Raji (cell line): Measurements from ENCODE around the gene TMEM256.

Experiments
- POLR2A ChIP-seq: IDR thresholded peaks from 2 replicates; pipeline ENCODE4 v1.6.1; 2011; ENCODE audit warnings: low read depth, low read length, control low read depth; ENCODE audit not compliant: insufficient read depth

TMEM256 gene

DNA sequence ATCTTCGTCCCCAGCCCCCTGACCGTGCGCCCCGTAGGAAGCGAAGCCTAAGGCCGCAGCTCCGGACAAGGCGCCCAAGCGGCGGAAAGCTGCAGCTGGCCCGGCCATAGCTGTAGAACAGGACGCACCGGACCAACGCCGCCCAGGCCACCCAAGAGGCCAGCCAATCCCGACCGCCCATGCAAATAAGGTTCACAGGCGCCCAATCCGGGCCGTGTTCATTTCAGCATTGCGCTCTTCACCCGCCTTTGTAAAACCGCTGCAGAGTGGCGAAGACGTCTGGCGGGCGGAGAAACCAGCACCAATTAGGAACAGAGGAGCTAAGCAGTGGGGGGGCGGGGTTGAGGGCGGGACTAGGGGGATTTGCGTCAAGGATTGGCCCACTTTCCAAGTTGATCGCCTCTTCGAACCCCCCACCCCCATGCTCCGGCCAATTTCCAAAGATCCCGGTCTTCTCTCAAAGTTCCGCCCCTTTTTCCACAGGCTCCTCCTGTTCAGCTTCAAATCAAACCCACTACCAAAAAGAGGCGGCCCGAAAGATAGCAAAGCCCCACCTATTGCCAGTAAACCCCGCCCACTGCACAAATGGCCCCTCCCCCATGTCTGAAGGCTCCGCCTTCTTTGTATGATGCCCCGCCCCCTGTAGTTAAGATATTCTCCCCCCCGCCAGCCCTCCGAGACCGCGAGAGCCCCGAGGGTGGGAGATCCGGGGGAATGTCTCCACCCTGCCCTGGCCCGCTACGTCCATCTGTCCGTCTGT, at the start of gene TMEM256:
TSS of gene TMEM256 (minus strand) at position 121 of the 760 bp plus-strand sequence. CDS start at position 108, 13 bp downstream.
- TF ChIP-seq POLR2A = peak; percentile 91

DNA sequence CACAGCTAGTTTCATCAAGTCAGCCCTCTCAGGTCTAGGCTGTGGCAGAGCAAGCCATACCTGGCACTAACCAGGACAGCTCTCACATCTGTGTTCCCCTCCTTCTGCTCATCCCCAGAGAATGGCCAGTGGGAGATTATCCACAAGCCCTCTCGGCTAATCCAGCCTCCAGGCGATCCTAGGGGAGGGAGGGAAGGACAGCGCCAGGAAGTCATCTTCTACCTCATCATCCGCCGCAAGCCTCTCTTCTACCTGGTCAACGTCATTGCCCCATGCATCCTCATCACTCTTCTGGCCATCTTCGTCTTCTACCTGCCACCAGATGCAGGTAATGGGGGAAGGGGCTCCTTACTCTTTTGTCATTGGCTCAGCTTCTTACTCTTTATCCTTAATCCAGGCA, 44.6 kb upstream of the TMEM256 start:
- no peak for TF ChIP-seq POLR2A

DNA sequence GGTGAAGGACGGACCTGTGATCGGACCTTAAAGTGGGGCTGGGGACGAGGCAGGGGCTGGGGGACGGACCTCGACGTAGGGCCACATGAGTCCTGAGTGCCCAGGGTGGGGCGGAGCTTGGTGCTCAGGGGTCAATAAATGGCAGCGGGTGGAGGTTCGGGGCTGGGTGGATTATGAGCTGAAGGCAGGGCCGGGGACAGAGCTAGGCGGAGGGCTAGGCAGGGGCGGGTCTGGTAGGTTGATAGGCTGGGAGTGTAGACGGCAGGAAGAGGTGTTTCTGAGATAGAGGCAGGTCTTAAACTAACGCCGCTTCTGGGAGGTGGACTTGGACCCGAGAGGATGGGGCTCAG, 41.7 kb upstream of the TMEM256 start:
- no peak for TF ChIP-seq POLR2A

DNA sequence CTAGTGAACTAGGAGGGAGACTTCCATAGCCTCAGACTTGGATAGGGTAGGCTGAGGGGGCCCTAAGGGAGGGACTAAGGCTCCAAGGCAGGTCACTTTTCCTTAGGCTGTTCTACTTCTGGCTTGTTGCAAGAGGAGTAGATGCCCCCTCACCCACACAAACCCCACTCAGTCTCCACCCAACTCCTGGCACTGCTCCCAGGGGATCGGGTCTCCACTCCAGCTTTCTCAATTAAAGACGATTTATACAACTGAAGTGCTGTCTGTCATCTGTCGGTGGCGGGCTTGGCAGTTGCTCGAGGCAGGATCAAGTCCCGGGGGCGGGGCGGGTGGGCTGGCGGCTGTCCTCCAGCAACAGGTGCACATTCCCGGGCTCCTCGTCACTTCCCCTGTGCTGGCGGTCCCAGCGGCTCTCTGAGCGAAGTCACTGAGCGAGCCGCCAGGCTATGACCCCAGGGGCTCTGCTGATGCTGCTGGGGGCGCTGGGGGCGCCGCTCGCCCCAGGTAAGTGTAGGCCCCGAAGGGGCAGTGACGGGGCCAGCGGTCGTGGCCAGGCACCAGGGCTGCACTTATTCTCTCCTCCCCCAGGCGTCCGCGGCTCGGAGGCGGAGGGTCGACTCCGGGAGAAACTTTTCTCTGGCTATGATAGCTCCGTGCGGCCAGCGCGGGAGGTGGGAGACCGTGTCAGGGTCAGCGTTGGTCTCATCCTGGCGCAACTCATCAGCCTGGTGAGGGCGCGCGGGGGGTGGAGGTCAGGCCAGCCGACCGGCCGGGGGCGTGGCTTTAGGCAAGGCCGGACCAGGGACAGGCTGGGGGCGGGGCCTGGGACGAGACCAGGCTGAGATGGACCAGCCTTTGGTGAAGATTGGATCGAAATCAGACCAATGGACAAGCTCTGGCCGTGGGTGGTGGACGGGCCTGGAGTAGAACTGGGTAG, 41.1 kb upstream of the TMEM256 start, which contains the start of gene CHRNB1:
TSS of gene CHRNB1 (plus strand) at position 380 of the 937 bp plus-strand sequence. CDS start at position 447, 67 bp downstream.
- TF ChIP-seq POLR2A = no peak

DNA sequence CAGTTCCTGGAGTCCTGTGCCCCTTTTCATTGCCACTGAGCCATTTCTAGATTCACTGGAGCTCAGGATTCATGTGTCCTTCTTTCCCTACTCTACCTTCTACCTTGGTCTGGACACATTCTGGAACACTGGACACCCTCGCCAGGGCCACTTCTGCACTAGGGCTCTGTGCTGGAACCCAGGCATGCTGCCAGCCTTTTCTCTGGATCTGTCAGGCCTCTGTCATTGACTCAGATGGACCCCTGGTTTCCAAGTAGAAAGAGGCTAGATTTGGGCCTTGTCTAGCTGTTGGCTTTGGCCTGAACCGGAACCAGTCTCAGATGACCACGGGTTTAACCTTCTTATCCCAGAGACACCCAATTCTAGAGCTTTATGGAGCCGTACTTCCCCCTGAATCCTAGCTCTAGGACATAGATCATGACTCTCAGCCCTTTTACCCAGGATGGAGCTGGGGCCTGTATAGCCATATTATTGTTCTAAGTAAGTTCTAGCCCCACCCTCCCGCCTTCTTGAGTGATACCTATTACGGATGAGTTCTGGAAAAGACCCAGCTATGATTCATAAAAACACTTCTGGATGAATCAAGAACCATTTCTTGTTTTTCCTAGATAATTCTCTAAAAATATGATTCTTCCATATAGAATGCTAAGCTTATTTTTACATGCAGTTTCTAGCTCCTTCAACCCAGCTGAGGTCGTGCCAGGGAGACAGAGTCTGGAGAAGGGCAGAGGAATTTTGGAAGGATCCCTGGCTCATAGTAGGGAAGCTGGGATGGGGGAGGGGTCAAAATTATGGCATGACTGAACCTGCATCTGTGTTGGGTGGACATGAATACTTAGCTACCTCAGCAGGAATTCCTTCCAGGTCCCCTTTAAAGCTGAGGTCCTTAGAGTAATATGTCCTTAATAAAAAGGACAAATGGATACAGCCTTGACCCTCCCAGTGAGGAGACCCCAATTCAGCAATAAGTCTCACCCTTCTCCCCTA, 39.9 kb upstream of the TMEM256 start:
- TF ChIP-seq POLR2A = no peak

DNA sequence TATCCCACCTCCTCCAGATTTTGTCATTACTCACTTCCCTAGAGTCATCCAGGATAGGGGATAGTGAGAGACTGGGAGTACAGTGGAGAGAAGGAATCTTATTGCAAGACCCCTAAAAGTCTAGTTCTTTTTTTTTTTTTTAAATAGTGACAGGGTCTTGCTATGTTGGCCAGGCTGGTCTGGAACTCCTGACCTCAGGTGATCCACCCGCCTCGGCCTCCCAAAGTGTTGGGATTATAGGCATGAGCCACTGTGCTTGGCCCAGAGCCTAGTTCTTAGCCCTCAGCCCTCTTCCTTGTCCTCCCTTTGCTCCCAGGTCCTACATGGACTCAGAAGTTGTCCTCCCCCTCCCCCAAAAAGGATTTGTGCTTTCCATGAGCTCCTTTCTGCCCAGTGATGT, 38.2 kb upstream of the TMEM256 start:
- no peak for TF ChIP-seq POLR2A

DNA sequence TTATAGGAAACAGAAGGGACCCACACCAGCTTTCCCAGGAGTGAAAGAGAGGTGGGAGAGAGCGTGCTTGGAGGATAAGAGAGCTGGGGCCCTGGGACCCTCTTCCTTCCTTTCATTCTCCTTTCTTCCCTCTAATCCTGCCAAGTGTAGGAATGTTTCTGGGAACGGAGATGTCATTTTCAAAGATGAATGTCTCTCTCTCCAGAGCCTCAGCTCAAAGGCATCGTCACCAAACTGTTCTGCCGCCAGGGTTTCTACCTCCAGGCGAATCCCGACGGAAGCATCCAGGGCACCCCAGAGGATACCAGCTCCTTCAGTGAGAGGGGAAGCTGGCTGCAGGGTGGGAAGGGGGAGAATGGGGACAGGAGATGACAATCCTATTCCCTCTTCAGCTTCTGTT, 37.4 kb upstream of the TMEM256 start:
- no peak for TF ChIP-seq POLR2A

DNA sequence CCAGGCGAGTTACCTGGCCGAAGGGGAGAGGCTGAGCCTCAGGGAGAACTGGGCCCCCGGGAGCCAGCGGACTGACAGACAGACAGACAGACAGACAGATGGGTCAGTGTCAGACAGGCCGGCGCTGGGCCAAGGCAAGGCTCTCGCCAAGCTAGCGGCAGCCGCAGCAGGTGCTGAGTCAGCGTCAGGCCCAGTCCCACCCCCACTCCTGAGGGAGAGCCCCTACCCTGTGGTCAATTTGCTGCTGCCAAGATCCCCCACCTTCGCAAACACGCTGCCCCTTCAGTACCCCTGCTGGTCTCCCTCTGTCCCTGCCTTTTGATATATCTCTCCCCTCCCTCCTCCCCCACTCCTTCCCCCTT, 36.9 kb upstream of the TMEM256 start:
- TF ChIP-seq POLR2A = peak; percentile 23; the same call in 1 of the 2 replicates

DNA sequence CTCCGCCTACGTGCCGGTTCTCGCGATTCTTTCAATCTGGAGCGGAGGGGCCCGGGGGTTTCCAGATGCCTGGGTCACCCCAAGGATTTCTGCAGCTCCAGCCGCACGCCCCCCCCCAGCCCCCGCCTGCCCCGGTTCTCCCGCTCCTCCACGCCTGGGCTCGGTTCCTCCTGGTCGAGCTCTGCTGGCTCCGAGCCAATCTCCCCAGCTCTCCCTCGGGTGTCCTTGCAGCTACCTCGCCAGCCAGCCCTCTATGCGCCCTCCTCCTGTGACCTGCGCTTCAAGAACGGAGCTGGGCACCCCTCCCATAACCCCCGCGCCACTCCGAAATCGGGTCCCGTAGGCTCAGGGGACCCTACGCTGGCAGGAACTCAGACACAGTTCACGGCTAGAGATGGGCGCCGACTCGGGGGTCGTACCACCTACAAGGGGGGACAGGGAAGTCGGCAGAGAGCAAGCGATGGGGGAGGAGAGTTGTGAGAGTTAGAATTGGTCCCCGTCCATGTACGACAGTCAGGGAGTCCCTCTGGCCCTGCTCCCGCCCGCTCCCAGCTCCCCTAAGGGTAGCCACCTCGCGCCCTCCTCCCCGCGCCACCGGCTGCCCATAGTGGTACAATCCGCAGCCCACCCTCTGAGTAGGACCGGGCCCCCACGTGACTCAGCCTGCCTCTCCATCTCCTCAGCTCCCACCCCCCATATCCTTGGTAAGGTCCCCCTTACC, 36.4 kb upstream of the TMEM256 start:
- TF ChIP-seq POLR2A = peak; percentile 28; the same call in 1 of the 2 replicates

DNA sequence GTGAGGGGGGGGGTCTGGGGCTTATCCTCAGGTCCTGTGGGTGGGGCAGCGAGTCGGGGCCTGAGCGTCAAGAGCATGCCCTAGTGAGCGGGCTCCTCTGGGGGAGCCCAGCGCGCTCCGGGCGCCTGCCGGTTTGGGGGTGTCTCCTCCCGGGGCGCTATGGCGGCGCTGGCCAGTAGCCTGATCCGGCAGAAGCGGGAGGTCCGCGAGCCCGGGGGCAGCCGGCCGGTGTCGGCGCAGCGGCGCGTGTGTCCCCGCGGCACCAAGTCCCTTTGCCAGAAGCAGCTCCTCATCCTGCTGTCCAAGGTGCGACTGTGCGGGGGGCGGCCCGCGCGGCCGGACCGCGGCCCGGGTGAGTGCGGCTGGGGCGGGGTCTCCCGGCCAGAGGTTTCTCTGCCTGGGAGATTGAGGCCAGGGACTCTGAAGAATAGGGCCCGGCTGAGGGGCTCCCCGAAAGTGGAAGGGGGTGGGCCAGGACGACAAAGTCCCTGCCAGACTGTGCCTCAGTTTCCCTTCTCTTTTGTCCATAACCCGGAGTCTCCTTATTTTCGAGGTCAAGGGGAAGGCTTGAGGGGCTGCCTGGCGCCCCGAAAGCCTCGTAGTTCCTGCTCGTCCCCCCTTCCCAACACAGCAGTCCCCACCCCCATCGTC, 35.7 kb upstream of the TMEM256 start, which contains the start of gene FGF11:
TSS of gene FGF11 (plus strand) at position 51 of the 651 bp plus-strand sequence. CDS start at position 160, 109 bp downstream.
- no peak for TF ChIP-seq POLR2A

DNA sequence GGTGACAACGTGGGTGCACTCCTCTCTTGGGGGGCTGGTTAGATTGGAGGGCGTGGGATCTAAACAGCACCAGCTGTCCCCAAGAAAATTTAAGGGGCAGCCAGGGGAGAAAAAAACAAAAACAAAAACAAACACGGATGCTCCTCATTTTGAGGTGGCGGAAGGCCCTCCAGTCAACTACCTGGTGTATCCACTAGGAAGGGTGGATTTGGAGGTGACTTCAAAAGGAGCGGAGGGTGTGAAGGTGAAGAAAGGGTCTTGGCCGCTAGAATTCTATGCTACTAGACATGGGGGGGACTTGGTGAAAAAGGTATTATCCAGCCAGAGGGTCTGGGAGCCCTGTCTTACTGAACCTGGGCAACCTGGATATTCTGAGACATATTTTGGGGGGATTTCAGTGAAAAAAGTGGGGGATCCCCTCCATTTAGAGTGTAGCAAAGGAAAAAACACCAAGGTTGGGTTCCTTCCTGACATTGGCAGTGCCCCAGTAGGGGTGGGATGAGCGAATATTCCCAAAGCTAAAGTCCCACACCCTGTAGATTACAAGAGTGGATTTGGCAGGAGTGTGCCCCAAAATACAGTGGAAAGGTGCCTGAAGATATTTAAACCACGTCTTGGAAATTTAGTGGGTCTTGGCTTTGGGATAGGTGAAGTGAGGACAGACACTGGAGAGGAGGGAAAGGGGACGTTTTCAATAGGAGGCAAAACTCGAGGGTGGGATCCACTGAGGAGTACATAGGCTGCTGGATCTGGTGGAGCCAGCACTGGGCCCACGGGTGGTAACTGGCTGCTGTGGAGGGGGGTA, 35.0 kb upstream of the TMEM256 start:
- TF ChIP-seq POLR2A = no peak

DNA sequence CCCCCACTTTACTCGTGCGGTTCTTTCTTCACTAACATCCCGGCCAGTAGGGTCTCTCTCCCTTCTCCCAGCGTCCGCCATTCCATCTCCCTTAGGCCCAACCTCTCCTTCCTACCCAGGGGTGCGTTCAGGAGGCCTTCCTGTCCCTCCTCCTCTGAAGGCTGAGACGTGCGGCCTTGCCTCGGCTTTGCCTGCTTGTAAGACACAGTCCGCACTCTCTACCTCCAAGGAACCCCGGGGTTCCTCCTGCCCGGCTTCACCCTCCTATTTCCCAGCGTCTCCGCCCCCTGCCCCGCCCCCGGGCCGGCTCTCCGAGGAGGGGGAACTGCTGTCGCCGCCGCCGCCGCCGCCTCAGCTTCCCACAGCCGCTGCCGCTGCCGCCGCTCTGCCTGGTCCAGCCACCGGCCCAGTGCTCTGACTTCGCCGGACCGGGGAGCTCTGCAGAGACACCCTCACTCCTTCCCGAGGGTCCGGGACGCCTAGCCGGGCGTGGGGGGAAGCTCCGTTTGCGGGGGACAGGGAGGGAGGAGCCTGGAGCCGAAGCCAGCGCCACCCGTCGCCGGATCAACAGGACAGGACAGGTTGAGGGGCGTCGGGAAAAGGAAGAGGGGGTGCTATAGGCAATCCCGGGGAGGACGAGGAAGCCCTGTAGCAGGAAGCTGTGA, 34.2 kb upstream of the TMEM256 start:
- TF ChIP-seq POLR2A = no peak
